ENCODE measurements around the gene CFAP299.

GRCh38 chr4:80413086-80413485 is 77.6 kb downstream of the CFAP299 start:
- TF ChIP-seq CTCF (IDR thresholded peaks at IDR 0.05): no peak
- TF ChIP-seq POLR2A (IDR thresholded peaks at IDR 0.05): no peak
